DMS114 treated with DMSO at 0.1 percent for 48 hours (cell line): ENCODE data around the gene SLC48A1.
"Not testable (repeated sequence)": the region's sequence is repeated elsewhere in the genome, so short reads cannot be mapped to it uniquely, and the experiment has no call there.

Source experiments
- DNase-seq: peaks from one replicate; lab custom pipeline; 2025; ENCODE audit not compliant: unreplicated experiment; lab: John Stamatoyannopoulos, UW

The SLC48A1 gene

GRCh38 chr12:47808050-47808449, 35.0 kb downstream of the SLC48A1 start:
- DNase-seq, result no peak

GRCh38 chr12:47808574-47809365, 35.7 kb downstream of the SLC48A1 start:
- DNase-seq, result no peak

- not testable (repeated sequence) for DNase-seq
Observed at GRCh38 chr12:47809518-47809917, 36.5 kb downstream of the SLC48A1 start.

GRCh38 chr12:47811072-47811396, 38.0 kb downstream of the SLC48A1 start:
- no peak for DNase-seq

- DNase-seq, result no peak
Observed at GRCh38 chr12:47811581-47812484, 38.8 kb downstream of the SLC48A1 start.

- DNase-seq, result no peak
Observed at GRCh38 chr12:47812797-47813510, 39.9 kb downstream of the SLC48A1 start.

- no peak for DNase-seq
Observed at GRCh38 chr12:47813511-47814196, 40.6 kb downstream of the SLC48A1 start.

GRCh38 chr12:47814539-47815170, 41.6 kb downstream of the SLC48A1 start:
- DNase-seq, result no peak

- not testable (repeated sequence) for DNase-seq
Observed at GRCh38 chr12:47815447-47815846, 42.4 kb downstream of the SLC48A1 start.

GRCh38 chr12:47816403-47817271, 43.6 kb downstream of the SLC48A1 start:
- no peak for DNase-seq

GRCh38 chr12:47817272-47818006, 44.4 kb downstream of the SLC48A1 start:
- no peak for DNase-seq

- no peak for DNase-seq
Observed at GRCh38 chr12:47818007-47818376, 45.0 kb downstream of the SLC48A1 start.

- DNase-seq, result no peak
Observed at GRCh38 chr12:47818467-47819137, 45.6 kb downstream of the SLC48A1 start.

- no peak for DNase-seq
Observed at GRCh38 chr12:47819138-47819895, 46.3 kb downstream of the SLC48A1 start.

GRCh38 chr12:47819896-47820630, 47.0 kb downstream of the SLC48A1 start, which contains the start of gene HDAC7:
Gene HDAC7, minus strand, starts transcription at chr12:47819903. Its CDS starts 118 bp downstream, at chr12:47819785.
- no peak for DNase-seq

GRCh38 chr12:47820631-47821345, 47.8 kb downstream of the SLC48A1 start:
- DNase-seq, result no peak
